Liver (tissue), 9 donors: ENCODE results near the gene TRMT2A. TPM values are rescaled to one million over a fixed set of nuclear protein-coding genes. Genes with fewer than 3 reads are reported as not detected.

Source experiments
- DNase-seq: peaks from one replicate; pipeline ENCODE4 v3.0.0-alpha.2; 2017; ENCODE audit warnings: low spot score
- H3K27ac ChIP-seq, 2 donors: one replicate each; pipeline ENCODE4 v1.7.0; 2013; ENCODE audit warnings: inconsistent platforms in 2 of 2, low read length in 2 of 2, control low read depth in 1 of 2, low read depth in 1 of 2, mild to moderate bottlenecking in 1 of 2
- H3K27me3 ChIP-seq, 4 donors: one replicate each; pipeline versions ENCODE4 v1.6.1 to v1.7.0; 2013; ENCODE audit warnings: low read length in 3 of 4, inconsistent platforms in 1 of 4, mild to moderate bottlenecking in 1 of 4, moderate library complexity in 1 of 4; ENCODE audit not compliant: control insufficient read depth in 4 of 4, insufficient read depth in 4 of 4
- H3K36me3 ChIP-seq, 4 donors: one replicate each; pipeline versions ENCODE4 v1.6.1 to v1.7.0; 2013; ENCODE audit warnings: low read length in 3 of 4, mild to moderate bottlenecking in 3 of 4, low read depth in 1 of 4, moderate library complexity in 1 of 4; ENCODE audit not compliant: control insufficient read depth in 4 of 4, insufficient read depth in 3 of 4
- H3K4me1 ChIP-seq, 4 donors: one replicate each; pipeline versions ENCODE4 v1.6.1 to v1.7.0; 2013; ENCODE audit warnings: low read length in 3 of 4, mild to moderate bottlenecking in 3 of 4, moderate library complexity in 1 of 4; ENCODE audit not compliant: control insufficient read depth in 4 of 4, insufficient read depth in 4 of 4
- H3K4me3 ChIP-seq, 3 donors: one replicate each; pipeline versions ENCODE4 v1.6.1 to v1.7.0; 2013; ENCODE audit warnings: low read length in 3 of 3, control low read depth in 1 of 3, low read depth in 1 of 3, mild to moderate bottlenecking in 1 of 3
- H3K9ac ChIP-seq, 2 donors: one replicate each; pipeline ENCODE4 v1.7.0; 2013; ENCODE audit warnings: low read length in 2 of 2, mild to moderate bottlenecking in 2 of 2, moderate library complexity in 2 of 2, control low read depth in 1 of 2, low read depth in 1 of 2
- H3K9me3 ChIP-seq, 4 donors: one replicate each; pipeline versions ENCODE4 v1.6.1 to v1.7.0; 2013; ENCODE audit warnings: low read length in 3 of 4; ENCODE audit not compliant: control insufficient read depth in 4 of 4
- EGR1 ChIP-seq, 2 donors: IDR thresholded peaks; 2 replicates each; pipeline ENCODE4 v1.6.1; 2016 to 2018; ENCODE audit warnings: antibody characterized with exemption in 2 of 2, low read depth in 2 of 2
- FOXA1 ChIP-seq: IDR thresholded peaks from 2 replicates; pipeline ENCODE4 v1.6.1; 2016; ENCODE audit warnings: antibody characterized with exemption
- FOXA2 ChIP-seq: IDR thresholded peaks from 2 replicates; pipeline ENCODE4 v1.6.1; 2016; ENCODE audit warnings: antibody characterized with exemption
- GABPA ChIP-seq, 2 donors: IDR thresholded peaks in 1 of 2; conservative IDR thresholded peaks in 1 of 2; 2 replicates each; pipeline ENCODE4 v1.6.1; 2016; ENCODE audit warnings: antibody characterized with exemption in 2 of 2, mild to moderate bottlenecking in 1 of 2, moderate library complexity in 1 of 2
- HNF4A ChIP-seq, 2 donors: conservative IDR thresholded peaks; 2 replicates each; pipeline ENCODE4 v1.6.1; 2016; ENCODE audit warnings: antibody characterized with exemption in 2 of 2, mild to moderate bottlenecking in 2 of 2
- HNF4G ChIP-seq: IDR thresholded peaks from 2 replicates; pipeline ENCODE4 v1.6.1; 2016; ENCODE audit warnings: antibody characterized with exemption
- JUND ChIP-seq, 2 donors: IDR thresholded peaks; 2 replicates each; pipeline ENCODE4 v1.6.1; 2016; ENCODE audit warnings: antibody characterized with exemption in 2 of 2
- NR2F2 ChIP-seq: IDR thresholded peaks from 2 replicates; pipeline ENCODE4 v1.6.1; 2016; ENCODE audit warnings: antibody characterized with exemption
- RAD21 ChIP-seq, 2 donors: IDR thresholded peaks; 2 replicates each; pipeline ENCODE4 v1.6.1; 2016; ENCODE audit warnings: antibody characterized with exemption in 2 of 2, mild to moderate bottlenecking in 2 of 2
- RXRA ChIP-seq, 2 donors: IDR thresholded peaks; 2 replicates each; pipeline ENCODE4 v1.6.1; 2017 to 2018; ENCODE audit warnings: antibody characterized with exemption in 2 of 2, mild to moderate bottlenecking in 1 of 2
- YY1 ChIP-seq: IDR thresholded peaks from 2 replicates; pipeline ENCODE4 v1.6.1; 2016; ENCODE audit warnings: antibody characterized with exemption, mild to moderate bottlenecking
- ZBTB33 ChIP-seq: IDR thresholded peaks from 2 replicates; pipeline ENCODE4 v1.6.1; 2016; ENCODE audit warnings: antibody characterized with exemption
- WGBS: extraction: QIAGEN DNeasy Blood & Tissue Kit; methylation state at CpG from one replicate; pipeline ENCODE4 v1.1.7; 2013; 5-methylcytosine and 5-hydroxymethylcytosine counted together
- polyA plus RNA-seq, 2 donors: library from polyadenylated mRNA; stranded (reverse) in 1 of 2; unstranded in 1 of 2; fragments of 200-250 nt in 1 of 2; fragments of >200 nt in 1 of 2; fragmentation: Nextera tagmentation in 1 of 2; extraction: Ambion mirVana in 1 of 2; gene quantifications; one replicate each; pipeline versions ENCODE4 v1.2.1 to v1.2.3, GENCODE V29; 2013 to 2015
- total RNA-seq, 2 donors: library from RNA; depleted of rRNA; stranded (reverse); fragments of >200 nt; gene quantifications; one replicate each; pipeline ENCODE4 v1.2.3, GENCODE V29; 2014
- TF ChIP-seq, protein P1 (sequence below): IDR thresholded peaks from 2 replicates; pipeline ENCODE4 v1.6.1; 2016; ENCODE audit warnings: antibody characterized with exemption
- TF ChIP-seq, protein P2 (sequence below): IDR thresholded peaks from 2 replicates; pipeline ENCODE4 v1.6.1; 2016; ENCODE audit warnings: antibody characterized with exemption, mild to moderate bottlenecking
- TF ChIP-seq, protein P3 (sequence below): IDR thresholded peaks from 2 replicates; pipeline ENCODE4 v1.6.1; 2016; ENCODE audit warnings: antibody characterized with exemption
- TF ChIP-seq, protein P4 (sequence below): fragments of 150-350 bp; IDR thresholded peaks from 2 replicates; pipeline ENCODE4 v1.5.1; 2017; ENCODE audit warnings: improper control_type of control experiment, low read depth, low read length; ENCODE audit not compliant: missing input control
- donor health status: healthy.
- donor health status: healthy.
- donor health status: healthy.
- donor health status: healthy.
- donor health status: healthy.

The TRMT2A gene
- total and polyA plus RNA-seq, 4 donors = 19.9 to 32.9 (median 25.2) TPM

- H3K27ac ChIP-seq = no peak overlapping the region
- H3K27me3 ChIP-seq = no peaks in the 10 kb centered on the region
- H3K4me3 ChIP-seq = no peak overlapping the region
- 93% methylated on average over 13 of the region's 13 CpGs for WGBS
- peaks cover 0 to 10% (median 0%) of the 10 kb centered on the region in 4 donors for H3K36me3 ChIP-seq
- TF ChIP-seq RAD21 (IDR thresholded peaks at IDR 0.05) = no peak
- TF ChIP-seq FOXA1 = no peak
- TF ChIP-seq, protein P1, sequence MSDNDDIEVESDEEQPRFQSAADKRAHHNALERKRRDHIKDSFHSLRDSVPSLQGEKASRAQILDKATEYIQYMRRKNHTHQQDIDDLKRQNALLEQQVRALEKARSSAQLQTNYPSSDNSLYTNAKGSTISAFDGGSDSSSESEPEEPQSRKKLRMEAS = no peak
- TF ChIP-seq, protein P2, sequence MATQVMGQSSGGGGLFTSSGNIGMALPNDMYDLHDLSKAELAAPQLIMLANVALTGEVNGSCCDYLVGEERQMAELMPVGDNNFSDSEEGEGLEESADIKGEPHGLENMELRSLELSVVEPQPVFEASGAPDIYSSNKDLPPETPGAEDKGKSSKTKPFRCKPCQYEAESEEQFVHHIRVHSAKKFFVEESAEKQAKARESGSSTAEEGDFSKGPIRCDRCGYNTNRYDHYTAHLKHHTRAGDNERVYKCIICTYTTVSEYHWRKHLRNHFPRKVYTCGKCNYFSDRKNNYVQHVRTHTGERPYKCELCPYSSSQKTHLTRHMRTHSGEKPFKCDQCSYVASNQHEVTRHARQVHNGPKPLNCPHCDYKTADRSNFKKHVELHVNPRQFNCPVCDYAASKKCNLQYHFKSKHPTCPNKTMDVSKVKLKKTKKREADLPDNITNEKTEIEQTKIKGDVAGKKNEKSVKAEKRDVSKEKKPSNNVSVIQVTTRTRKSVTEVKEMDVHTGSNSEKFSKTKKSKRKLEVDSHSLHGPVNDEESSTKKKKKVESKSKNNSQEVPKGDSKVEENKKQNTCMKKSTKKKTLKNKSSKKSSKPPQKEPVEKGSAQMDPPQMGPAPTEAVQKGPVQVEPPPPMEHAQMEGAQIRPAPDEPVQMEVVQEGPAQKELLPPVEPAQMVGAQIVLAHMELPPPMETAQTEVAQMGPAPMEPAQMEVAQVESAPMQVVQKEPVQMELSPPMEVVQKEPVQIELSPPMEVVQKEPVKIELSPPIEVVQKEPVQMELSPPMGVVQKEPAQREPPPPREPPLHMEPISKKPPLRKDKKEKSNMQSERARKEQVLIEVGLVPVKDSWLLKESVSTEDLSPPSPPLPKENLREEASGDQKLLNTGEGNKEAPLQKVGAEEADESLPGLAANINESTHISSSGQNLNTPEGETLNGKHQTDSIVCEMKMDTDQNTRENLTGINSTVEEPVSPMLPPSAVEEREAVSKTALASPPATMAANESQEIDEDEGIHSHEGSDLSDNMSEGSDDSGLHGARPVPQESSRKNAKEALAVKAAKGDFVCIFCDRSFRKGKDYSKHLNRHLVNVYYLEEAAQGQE = no peak
- TF ChIP-seq FOXA2 = no peak
- TF ChIP-seq JUND (IDR thresholded peaks at IDR 0.05) = no peak
- no peak for TF ChIP-seq ZBTB33
- no peak for TF ChIP-seq EGR1 (IDR thresholded peaks at IDR 0.05; ENCODE audit: low read depth in 2 of 2)
- no peak for TF ChIP-seq HNF4A (conservative IDR thresholded peaks at IDR 0.05)
- no peak for TF ChIP-seq RXRA (IDR thresholded peaks at IDR 0.05)
- DNase-seq = no peak
- peaks cover 10 to 28% (median 20%) of the 10 kb centered on the region in 4 donors for H3K4me1 ChIP-seq
- H3K9me3 ChIP-seq = no peaks in the 10 kb centered on the region
- no peak overlapping the region for H3K9ac ChIP-seq
Measured at GRCh38 chr22:20137113-20137512, 20.1 kb upstream of the TRMT2A start.

DNA sequence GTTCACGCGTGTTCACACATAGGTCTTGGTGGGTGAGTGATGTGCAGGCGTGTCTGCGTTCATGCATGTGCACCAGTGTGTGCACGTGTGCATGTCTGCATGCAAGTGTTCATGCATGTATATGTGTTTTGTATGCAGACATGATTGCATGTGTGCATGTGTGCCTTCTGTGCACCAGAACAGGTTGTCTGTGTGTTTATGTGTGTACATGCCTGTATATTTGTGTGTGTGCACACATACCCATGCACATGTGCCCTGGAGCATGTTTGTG, 19.5 kb upstream of the TRMT2A start:
- Histone ChIP-seq H3K4me3 (no peak overlapping the region), H3K36me3 (peaks cover 0 to 10% (median 0%) of the 10 kb centered on the region in 4 donors), H3K9me3 (no peaks in the 10 kb centered on the region), H3K27me3 (no peaks in the 10 kb centered on the region), H3K9ac (no peak overlapping the region), H3K4me1 (peaks cover 10 to 28% (median 20%) of the 10 kb centered on the region in 4 donors), H3K27ac (no peak overlapping the region)
- 97% methylated on average over 5 of the region's 5 CpGs for WGBS
- no peak for DNase-seq
- TF ChIP-seq EGR1 (IDR thresholded peaks at IDR 0.05; ENCODE audit: low read depth in 2 of 2) (no peak), GABPA (IDR thresholded peaks at IDR 0.05 in 1 of 2, conservative IDR thresholded peaks at IDR 0.05 in 1 of 2) (no peak), YY1 (no peak), FOXA2 (no peak), HNF4G (no peak), HNF4A (conservative IDR thresholded peaks at IDR 0.05) (no peak), FOXA1 (no peak), JUND (IDR thresholded peaks at IDR 0.05) (no peak), NR2F2 (no peak)
- TF ChIP-seq, protein P3, sequence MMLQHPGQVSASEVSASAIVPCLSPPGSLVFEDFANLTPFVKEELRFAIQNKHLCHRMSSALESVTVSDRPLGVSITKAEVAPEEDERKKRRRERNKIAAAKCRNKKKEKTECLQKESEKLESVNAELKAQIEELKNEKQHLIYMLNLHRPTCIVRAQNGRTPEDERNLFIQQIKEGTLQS = no peak
- TF ChIP-seq, protein P2 = no peak
- TF ChIP-seq, protein P4, sequence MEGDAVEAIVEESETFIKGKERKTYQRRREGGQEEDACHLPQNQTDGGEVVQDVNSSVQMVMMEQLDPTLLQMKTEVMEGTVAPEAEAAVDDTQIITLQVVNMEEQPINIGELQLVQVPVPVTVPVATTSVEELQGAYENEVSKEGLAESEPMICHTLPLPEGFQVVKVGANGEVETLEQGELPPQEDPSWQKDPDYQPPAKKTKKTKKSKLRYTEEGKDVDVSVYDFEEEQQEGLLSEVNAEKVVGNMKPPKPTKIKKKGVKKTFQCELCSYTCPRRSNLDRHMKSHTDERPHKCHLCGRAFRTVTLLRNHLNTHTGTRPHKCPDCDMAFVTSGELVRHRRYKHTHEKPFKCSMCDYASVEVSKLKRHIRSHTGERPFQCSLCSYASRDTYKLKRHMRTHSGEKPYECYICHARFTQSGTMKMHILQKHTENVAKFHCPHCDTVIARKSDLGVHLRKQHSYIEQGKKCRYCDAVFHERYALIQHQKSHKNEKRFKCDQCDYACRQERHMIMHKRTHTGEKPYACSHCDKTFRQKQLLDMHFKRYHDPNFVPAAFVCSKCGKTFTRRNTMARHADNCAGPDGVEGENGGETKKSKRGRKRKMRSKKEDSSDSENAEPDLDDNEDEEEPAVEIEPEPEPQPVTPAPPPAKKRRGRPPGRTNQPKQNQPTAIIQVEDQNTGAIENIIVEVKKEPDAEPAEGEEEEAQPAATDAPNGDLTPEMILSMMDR = no peak
- TF ChIP-seq, protein P1 = no peak
